Measurements from ENCODE around the gene CACUL1. TPM values are rescaled to one million over a fixed set of nuclear protein-coding genes. Genes with fewer than 3 reads are reported as not detected.

CACUL1 gene
- total RNA-seq, 3 donors from 2014 or later: 31.2 to 33.5 (median 31.8) TPM

DNA sequence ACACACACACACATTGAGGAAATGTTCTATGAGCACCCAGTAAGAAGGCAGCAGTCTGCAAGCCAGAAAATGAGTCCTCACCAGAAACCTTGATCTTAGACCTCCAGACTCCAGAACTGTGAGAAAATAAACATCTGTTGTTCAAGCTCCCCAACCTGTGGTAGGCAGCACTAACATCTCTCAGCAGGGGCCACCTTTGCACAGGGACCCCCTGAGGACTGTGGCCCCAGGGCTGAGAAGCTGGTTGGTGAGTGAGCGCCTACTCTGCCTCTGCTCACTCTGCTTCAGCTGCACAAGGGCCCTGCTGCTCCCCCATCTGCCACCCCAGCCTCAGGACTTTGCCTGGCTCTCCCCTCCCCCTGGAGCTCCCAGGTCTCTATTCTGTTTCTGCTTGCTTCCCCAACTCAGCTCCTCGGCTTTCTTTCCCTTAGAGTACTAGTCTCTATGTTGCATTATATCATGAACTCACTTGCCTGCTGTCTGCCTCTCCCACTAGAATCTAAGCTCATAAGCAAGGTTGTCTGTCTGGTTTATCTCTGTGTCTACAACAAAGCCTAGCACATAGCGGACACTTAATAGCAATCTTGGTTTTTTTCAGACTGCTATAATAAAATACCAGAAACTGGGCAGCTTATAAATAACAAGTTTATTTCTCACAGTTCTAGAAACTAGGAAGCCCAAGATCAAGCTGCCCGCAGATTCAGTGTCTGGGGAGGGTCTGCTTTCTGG, 118.9 kb downstream of the CACUL1 start:
- ATAC-seq (no peak), DNase-seq (no peak)
- Mint-ChIP-seq H3K9me3 (peaks cover 13% of the 10 kb centered on the region), H3K27me3 (ENCODE audit: low read depth) (no peaks in the 10 kb centered on the region), H3K4me1 (ENCODE audit: low read depth) (no peaks in the 10 kb centered on the region), H3K36me3 (ENCODE audit: insufficient read depth) (peaks cover 3% of the 10 kb centered on the region), H3K4me3 (no peak overlapping the region)

DNA sequence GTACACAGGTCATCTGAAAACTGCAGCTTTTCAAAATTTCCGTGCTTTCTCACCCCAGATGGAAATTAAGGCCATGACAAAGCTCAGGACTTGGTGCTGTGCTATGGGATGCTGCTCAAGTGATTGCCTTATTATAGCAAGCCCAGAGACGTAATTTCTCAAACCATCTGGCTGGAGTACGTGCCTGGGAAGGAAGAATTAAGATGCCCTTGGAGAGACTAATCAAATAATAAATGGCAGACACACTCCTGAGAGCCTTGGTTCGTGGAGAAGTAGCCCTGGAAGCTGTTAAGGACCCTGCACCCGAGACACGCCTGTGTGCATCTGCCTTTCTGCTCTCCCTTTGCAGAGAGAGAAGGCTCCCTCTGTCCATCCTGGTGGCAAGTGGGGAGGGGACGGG, 121.0 kb downstream of the CACUL1 start:
- H3K4me3 Mint-ChIP-seq: no peak overlapping the region
- no peaks in the 10 kb centered on the region for H3K4me1 Mint-ChIP-seq (ENCODE audit: low read depth)
- ATAC-seq (no peak), DNase-seq (no peak)
- H3K36me3 Mint-ChIP-seq (ENCODE audit: insufficient read depth): no peaks in the 10 kb centered on the region
- H3K27me3 Mint-ChIP-seq (ENCODE audit: low read depth): peaks cover 2% of the 10 kb centered on the region
- H3K9me3 Mint-ChIP-seq: no peaks in the 10 kb centered on the region

DNA sequence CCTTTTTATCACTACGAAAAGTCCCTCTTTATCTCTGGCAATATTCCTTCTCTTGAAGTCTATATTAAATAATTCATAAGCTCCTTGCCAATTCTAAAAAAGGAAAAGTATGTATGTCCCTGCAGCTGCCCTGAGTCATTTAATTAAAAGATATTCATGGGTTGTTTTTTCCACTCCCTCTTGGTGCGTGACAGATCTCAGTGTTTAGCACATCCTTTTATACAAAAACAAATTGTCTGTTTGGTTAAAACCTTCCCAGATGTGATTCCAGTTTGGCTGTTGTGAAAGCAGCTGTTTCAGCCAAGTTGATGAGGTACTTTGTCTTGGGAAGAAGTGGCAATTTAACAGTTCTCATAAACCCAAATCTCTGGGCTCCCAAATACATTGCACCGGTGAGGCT, 125.6 kb downstream of the CACUL1 start:
- Mint-ChIP-seq H3K36me3 (ENCODE audit: insufficient read depth) (no peaks in the 10 kb centered on the region), H3K4me3 (no peak overlapping the region), H3K27me3 (ENCODE audit: low read depth) (peaks cover 2% of the 10 kb centered on the region), H3K4me1 (ENCODE audit: low read depth) (no peaks in the 10 kb centered on the region), H3K9me3 (no peaks in the 10 kb centered on the region)
- DNase-seq (no peak), ATAC-seq (no peak)

DNA sequence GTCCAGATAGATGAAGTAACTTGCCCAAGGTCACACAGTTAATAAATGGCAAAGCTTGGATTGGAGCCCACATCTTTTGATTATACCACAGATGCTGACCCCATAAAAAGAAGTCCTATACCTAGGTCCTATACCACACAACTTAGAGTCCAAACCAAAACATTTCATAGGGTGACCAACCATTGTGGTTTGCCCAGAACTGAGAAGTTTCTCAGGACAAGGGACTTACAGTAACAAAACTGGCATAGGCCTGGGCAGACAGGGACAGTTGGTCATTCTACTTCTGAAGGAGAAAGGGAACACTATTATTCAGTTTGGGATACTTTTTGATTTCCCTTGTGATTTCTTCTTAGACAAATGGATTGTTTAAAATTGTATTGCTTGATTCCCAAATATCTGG, 126.4 kb downstream of the CACUL1 start:
- no peak for DNase-seq
- Mint-ChIP-seq H3K4me3 (no peak overlapping the region), H3K9me3 (no peaks in the 10 kb centered on the region), H3K4me1 (ENCODE audit: low read depth) (no peaks in the 10 kb centered on the region), H3K27me3 (ENCODE audit: low read depth) (peaks cover 2% of the 10 kb centered on the region), H3K36me3 (ENCODE audit: insufficient read depth) (no peaks in the 10 kb centered on the region)
- ATAC-seq: no peak

DNA sequence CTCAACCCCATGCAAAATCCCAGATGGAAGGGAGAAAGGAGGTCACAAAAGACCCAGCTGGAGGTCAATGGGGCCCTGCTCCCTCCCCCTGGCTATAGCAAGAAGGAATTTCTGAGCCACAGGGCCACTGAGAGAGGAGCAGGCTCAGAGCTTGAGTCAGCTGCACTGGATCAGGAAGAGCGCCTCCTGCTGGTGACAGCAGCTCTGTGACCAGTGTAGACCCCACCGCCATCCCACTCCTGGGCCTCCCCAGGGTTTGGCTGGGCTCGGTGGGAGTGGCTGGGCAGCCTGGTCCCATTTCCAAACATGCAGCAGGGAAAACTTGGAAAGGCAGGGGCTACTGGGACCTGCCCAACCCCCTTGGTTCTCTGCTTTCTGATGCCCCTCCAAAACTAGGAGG, 127.8 kb downstream of the CACUL1 start:
- DNase-seq (no peak), ATAC-seq (no peak)
- Mint-ChIP-seq H3K4me3 (no peak overlapping the region), H3K36me3 (ENCODE audit: insufficient read depth) (no peaks in the 10 kb centered on the region), H3K4me1 (ENCODE audit: low read depth) (peaks cover under 1% of the 10 kb centered on the region), H3K27me3 (ENCODE audit: low read depth) (peaks cover 2% of the 10 kb centered on the region), H3K9me3 (no peaks in the 10 kb centered on the region)

Other genes with a start within 250 kb of the CACUL1 start
- not detected for gene PRLHR, start 159.3 kb downstream of the CACUL1 start, total RNA-seq

Data from activated T-cell treated with anti-CD3 and anti-CD28 coated beads, Interleukin-2, amount 50 U/mL, for 4 hours (primary cell).